NCI-H1436 (cell line): ENCODE data around the gene RBM22.
A peak's percentile ranks its signal among the peaks of the same experiment; 100 is the strongest.
"Not testable (repeated sequence)": the region's sequence is repeated elsewhere in the genome, so short reads cannot be mapped to it uniquely, and the experiment has no call there.

Experiments
- DNase-seq: peaks from one replicate; lab custom pipeline; 2025; lab: John Stamatoyannopoulos, UW

The RBM22 gene

GRCh38 chr5:150700594-150701377 lies at the start of gene RBM22:
TSS of gene RBM22 (minus strand) at chr5:150701062. CDS start at chr5:150700985, 77 bp downstream.
- DNase-seq: peak; percentile 89

GRCh38 chr5:150750469-150750868 lies 49.6 kb upstream of the RBM22 start:
- DNase-seq: no peak

GRCh38 chr5:150743142-150743488 lies 42.3 kb upstream of the RBM22 start:
- not testable (repeated sequence) for DNase-seq

- not testable (repeated sequence) for DNase-seq
Observed at GRCh38 chr5:150742455-150743141, 41.7 kb upstream of the RBM22 start.

- no peak for DNase-seq
Observed at GRCh38 chr5:150740992-150741391, 40.1 kb upstream of the RBM22 start.

GRCh38 chr5:150738862-150739261 lies 38.0 kb upstream of the RBM22 start:
- DNase-seq: no peak

- DNase-seq: no peak
Observed at GRCh38 chr5:150734579-150735384, 33.9 kb upstream of the RBM22 start.

GRCh38 chr5:150731669-150732242 lies 30.9 kb upstream of the RBM22 start:
- no peak for DNase-seq

GRCh38 chr5:150729859-150730258 lies 29.0 kb upstream of the RBM22 start:
- DNase-seq: no peak

- no peak for DNase-seq
Observed at GRCh38 chr5:150723845-150724244, 23.0 kb upstream of the RBM22 start.

GRCh38 chr5:150710165-150710564 lies 9.3 kb upstream of the RBM22 start:
- DNase-seq: no peak

GRCh38 chr5:150706776-150707390 lies 6.0 kb upstream of the RBM22 start:
- DNase-seq: no peak

- DNase-seq: no peak
Observed at GRCh38 chr5:150703762-150704161, 2.9 kb upstream of the RBM22 start.

GRCh38 chr5:150700246-150700593 lies 642 bp downstream of the RBM22 start:
- DNase-seq: no peak

GRCh38 chr5:150694612-150695011 lies 6.2 kb downstream of the RBM22 start:
- DNase-seq: no peak

- no peak for DNase-seq
Observed at GRCh38 chr5:150692276-150692675, 8.6 kb downstream of the RBM22 start.

GRCh38 chr5:150690760-150691159 lies 10.1 kb downstream of the RBM22 start:
- DNase-seq: no peak

- no peak for DNase-seq
Observed at GRCh38 chr5:150689120-150689519, 11.7 kb downstream of the RBM22 start.

GRCh38 chr5:150676578-150676977 lies 24.3 kb downstream of the RBM22 start:
- DNase-seq: no peak

GRCh38 chr5:150675069-150675468 lies 25.8 kb downstream of the RBM22 start:
- no peak for DNase-seq

- no peak for DNase-seq
Observed at GRCh38 chr5:150674341-150674821, 26.5 kb downstream of the RBM22 start.

- DNase-seq: no peak
Observed at GRCh38 chr5:150672884-150673275, 28.0 kb downstream of the RBM22 start.
